K562 (cell line): ENCODE data around the gene OSCP1. TPM values are rescaled to one million over a fixed set of nuclear protein-coding genes. Genes with fewer than 3 reads are reported as not detected.

Experiments
- ATAC-seq: fragments of 200-7000 bp; cut with Tn5 transposase; 3 replicates; pipeline ENCODE4 v1.9.1; 2020; ENCODE audit warnings: moderate library complexity
- BruUV-seq: library from RNA; stranded (reverse); fragments of 400-500 nt; replicated peaks from 2 replicates; lab custom pipeline; 2021; lab: Mats Ljungman, UMichigan
- CTCF ChIA-PET: fragments of 300-600 bp; formaldehyde crosslinking; extraction: SDS; loops from one replicate; lab custom pipeline; 2021; ENCODE audit warnings: low intra/inter-chr PET ratio; lab: Yijun Ruan, JAX
- POLR2A ChIA-PET: fragments of 300-600, 350-650 bp; sonication (Branson Sonifier 250); formaldehyde crosslinking; extraction: SDS; loops from one replicate; lab custom pipeline; 2021; ENCODE audit warnings: antibody characterized with exemption, inconsistent platforms; lab: Yijun Ruan, JAX
- DNase-seq, 4 experiments: peaks; one replicate each; pipeline versions ENCODE4 v3.0.0 to v3.0.0-alpha.2; 2011 to 2018; ENCODE audit warnings: low spot score in 3 of 4, mixed read lengths in 3 of 4; ENCODE audit errors: extremely low read depth in 1 of 4
- FAIRE-seq: peaks from 2 replicates; lab custom pipeline; 2011; peaks lifted over from hg19 to GRCh38; lab: Jason Lieb, UNC
- H2AFZ ChIP-seq: 2 replicates; pipeline ENCODE4 v1.6.0; 2011; ENCODE audit warnings: low read depth, low read length, control low read depth, inconsistent platforms
- H3K27ac ChIP-seq: fragments of 200-600 bp; 3 replicates; pipeline ENCODE4 v1.8.0; 2011; ENCODE audit warnings: low read depth, mild to moderate bottlenecking, control low read depth, inconsistent platforms, low read length, moderate library complexity, mixed read lengths; ENCODE audit errors: extremely low read depth
- H3K27me3 ChIP-seq, 2 experiments: fragments of 300-600 bp in 1 of 2; 2 replicates in 1 of 2; 3 replicates in 1 of 2; pipeline versions ENCODE4 v1.6.0 to v1.8.0; 2011; ENCODE audit warnings: inconsistent platforms in 2 of 2, low read length in 2 of 2, mild to moderate bottlenecking in 1 of 2, mixed read lengths in 1 of 2, moderate library complexity in 1 of 2; ENCODE audit not compliant: control insufficient read depth in 2 of 2, insufficient read depth in 2 of 2
- H3K36me3 ChIP-seq: fragments of 300-600 bp; 3 replicates; pipeline ENCODE4 v1.8.0; 2011; ENCODE audit warnings: mild to moderate bottlenecking, low read length, inconsistent platforms; ENCODE audit not compliant: control insufficient read depth, insufficient read depth
- H3K4me1 ChIP-seq, 2 experiments: fragments of 200-600 bp in 1 of 2; replicated peaks in 1 of 2; 2 replicates in 1 of 2; 3 replicates in 1 of 2; pipeline versions ENCODE4 v1.5.1 to v1.8.0; 2011; ENCODE audit warnings: inconsistent platforms in 2 of 2, low read length in 2 of 2, mild to moderate bottlenecking in 1 of 2, mixed read lengths in 1 of 2, moderate library complexity in 1 of 2; ENCODE audit not compliant: control insufficient read depth in 2 of 2, insufficient read depth in 2 of 2
- H3K4me2 ChIP-seq: 2 replicates; pipeline ENCODE4 v1.6.1; 2011; ENCODE audit warnings: low read length, control low read depth, inconsistent platforms, mixed read lengths; ENCODE audit not compliant: insufficient read depth
- H3K4me3 ChIP-seq: fragments of 200-600 bp; sonication (generic), shearing (Covaris generic); 2 replicates; pipeline ENCODE4 v1.5.1; 2016; ENCODE audit warnings: control low read depth, inconsistent platforms
- H3K79me2 ChIP-seq: fragments of 200-600 bp; 3 replicates; pipeline ENCODE4 v1.8.0; 2011; ENCODE audit warnings: low read length, inconsistent platforms; ENCODE audit not compliant: control insufficient read depth, insufficient read depth
- H3K9ac ChIP-seq, 2 experiments: 2 replicates each; pipeline versions ENCODE4 v1.6.0 to v1.6.1; 2011; ENCODE audit warnings: low read depth in 2 of 2, low read length in 2 of 2, control low read depth in 1 of 2, inconsistent platforms in 1 of 2, mild to moderate bottlenecking in 1 of 2, mixed read lengths in 1 of 2; ENCODE audit not compliant: insufficient read depth in 1 of 2
- H3K9me1 ChIP-seq: one replicate; pipeline ENCODE4 v1.6.0; 2011; ENCODE audit warnings: inconsistent platforms, mild to moderate bottlenecking, low read length, moderate library complexity; ENCODE audit not compliant: control insufficient read depth, insufficient read depth
- H3K9me3 ChIP-seq: replicated peaks from 2 replicates; pipeline ENCODE4 v1.5.1; 2011; ENCODE audit warnings: low read depth, low read length, inconsistent platforms; ENCODE audit not compliant: control insufficient read depth, insufficient read depth
- H4K20me1 ChIP-seq: replicated peaks from 2 replicates; pipeline ENCODE4 v1.6.1; 2011; ENCODE audit warnings: low read length, inconsistent platforms, mixed read lengths; ENCODE audit not compliant: control insufficient read depth, insufficient read depth
- CEBPG ChIP-seq, 3 experiments: fragments of 200-800 bp in 1 of 3; sonication (Bioruptor generic) in 1 of 3; sonication (generic) in 1 of 3; formaldehyde crosslinking in 1 of 3; IDR thresholded peaks in 2 of 3; conservative IDR thresholded peaks in 1 of 3; 2 replicates each; pipeline versions ENCODE4 v1.6.1 to v1.8.0; 2016 to 2022; ENCODE audit warnings: missing compliant biosample characterization in 2 of 3, missing genetic modification characterization in 2 of 3, mild to moderate bottlenecking in 1 of 3, missing genetic modification reagents in 1 of 3
- FOXK2 ChIP-seq, 2 experiments: fragments of 450-650 bp; IDR thresholded peaks in 1 of 2; conservative IDR thresholded peaks in 1 of 2; 2 replicates each; pipeline ENCODE4 v1.6.1; 2016; ENCODE audit warnings: low read depth in 2 of 2, mild to moderate bottlenecking in 1 of 2
- GTF2F1 ChIP-seq: IDR thresholded peaks from 2 replicates; pipeline ENCODE4 v1.6.1; 2011; ENCODE audit warnings: low read depth, low read length, improper control_type of control experiment
- HDAC3 ChIP-seq: fragments of 450-650 bp; IDR thresholded peaks from 2 replicates; pipeline ENCODE4 v1.6.1; 2018; ENCODE audit warnings: borderline replicate concordance, mild to moderate bottlenecking, moderate library complexity; ENCODE audit not compliant: partially characterized antibody
- MEF2A ChIP-seq: IDR thresholded peaks from 2 replicates; pipeline ENCODE4 v1.6.1; 2011; ENCODE audit warnings: low read depth, mild to moderate bottlenecking, low read length, moderate library complexity; ENCODE audit not compliant: control insufficient read depth
- NFIX ChIP-seq: fragments of 250-450 bp; sonication (Bioruptor Pico); IDR thresholded peaks from 2 replicates; pipeline ENCODE4 v1.4.0; 2020; ENCODE audit warnings: low read depth, mild to moderate bottlenecking, moderate library complexity
- SP1 ChIP-seq: sonication (generic); formaldehyde crosslinking; IDR thresholded peaks from 2 replicates; pipeline ENCODE4 v1.8.1; 2022; ENCODE audit warnings: mild to moderate bottlenecking, missing genetic modification reagents
- ZNF121 ChIP-seq: sonication (generic); formaldehyde crosslinking; conservative IDR thresholded peaks from 2 replicates; pipeline ENCODE4 v1.8.0; 2022; ENCODE audit warnings: missing genetic modification reagents
- ZNF165 ChIP-seq: fragments of 250-450 bp; sonication (Bioruptor Pico); IDR thresholded peaks from 2 replicates; pipeline ENCODE4 v1.4.0; 2020; ENCODE audit warnings: borderline replicate concordance
- ZNF764 ChIP-seq: fragments of 250-450 bp; sonication (Bioruptor Pico); IDR thresholded peaks from 2 replicates; pipeline ENCODE4 v1.4.0; 2020; ENCODE audit warnings: low read depth, mild to moderate bottlenecking, moderate library complexity
- WGBS: fragments of 100-300 bp; shearing (Covaris generic); methylation state at CpG from one replicate; pipeline ENCODE4 v1.1.6; 2016; ENCODE audit warnings: low coverage, mixed read lengths; ENCODE audit not compliant: insufficient coverage; ENCODE audit errors: missing lambda C conversion rate; 5-methylcytosine and 5-hydroxymethylcytosine counted together
- in situ Hi-C: fragments of 300-500 bp; cut with MboI; formaldehyde crosslinking; loops from 4 replicates; pipeline ENCODE4 v1.15.0; 2018; ENCODE audit warnings: inconsistent platforms, mixed read lengths
- intact Hi-C: fragments of 100-400 bp; cut with micrococcal nuclease; formaldehyde crosslinking; loops from 2 replicates; pipeline ENCODE4 v1.14.2; 2022
- polyA plus RNA-seq, 8 experiments: library from polyadenylated mRNA; depleted of rRNA in 4 of 8; stranded (reverse) in 5 of 8; unstranded in 3 of 8; fragments of >200 nt; fragmentation: Nextera tagmentation in 2 of 8; fragmentation: Illumina TruSeq in 1 of 8; extraction: Ambion mirVana in 2 of 8; extraction: Trizol in 1 of 8; gene quantifications; 2 replicates each; pipeline versions ENCODE4 v1.2.1 to v1.2.3, GENCODE V29; 2011 to 2014; ENCODE audit warnings: inconsistent platforms in 1 of 8, missing spikeins in 1 of 8
- total RNA-seq, 7 experiments: library from RNA; depleted of rRNA in 6 of 7; stranded (reverse); fragments of >200 nt in 6 of 7; fragmentation: Illumina TruSeq in 2 of 7; extraction: Trizol in 2 of 7; gene quantifications; 2 replicates each; pipeline versions ENCODE4 v1.2.1 to v1.2.3, GENCODE V29; 2011 to 2021; ENCODE audit warnings: low replicate concordance in 1 of 7
- TF ChIP-seq, protein P1 (sequence below): IDR thresholded peaks from 2 replicates; pipeline ENCODE4 v1.6.1; 2012; ENCODE audit warnings: low read depth, low read length, improper control_type of control experiment, borderline replicate concordance
- TF ChIP-seq, protein P2 (sequence below): fragments of 250-450 bp; sonication (Bioruptor Pico); IDR thresholded peaks from 2 replicates; pipeline ENCODE4 v1.9.0; 2021; ENCODE audit warnings: mild to moderate bottlenecking

OSCP1 gene
- total and polyA plus RNA-seq, 9 of the 15 experiments (the other 6 are each of a cell fraction or from before 2014, with no cell fraction given): 0.15 to 0.40 (median 0.33) TPM; not detected in 5

DNA sequence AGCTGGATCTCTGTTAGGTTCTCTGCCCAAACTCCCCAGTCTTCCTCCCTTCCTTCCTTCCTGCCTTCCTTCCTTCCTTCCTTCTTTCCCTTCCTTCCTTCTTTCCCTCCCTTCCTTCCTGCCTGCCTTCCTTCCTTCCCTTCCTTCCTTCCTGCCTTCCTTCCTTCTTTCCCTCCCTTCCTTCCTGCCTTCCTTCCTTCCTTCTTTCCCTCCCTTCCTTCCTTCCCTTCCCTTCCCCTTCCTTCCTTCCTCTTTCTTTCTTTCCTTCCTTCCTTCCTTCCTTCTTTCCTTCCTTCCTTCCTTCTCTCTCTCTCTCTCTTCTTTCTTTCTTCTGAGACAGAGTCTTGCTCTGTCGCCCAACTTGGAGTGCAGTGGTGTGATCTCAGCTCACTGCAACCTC, 43.8 kb downstream of the OSCP1 start (continued):
- no peak for TF ChIP-seq ZNF165
- TF ChIP-seq, protein P1, sequence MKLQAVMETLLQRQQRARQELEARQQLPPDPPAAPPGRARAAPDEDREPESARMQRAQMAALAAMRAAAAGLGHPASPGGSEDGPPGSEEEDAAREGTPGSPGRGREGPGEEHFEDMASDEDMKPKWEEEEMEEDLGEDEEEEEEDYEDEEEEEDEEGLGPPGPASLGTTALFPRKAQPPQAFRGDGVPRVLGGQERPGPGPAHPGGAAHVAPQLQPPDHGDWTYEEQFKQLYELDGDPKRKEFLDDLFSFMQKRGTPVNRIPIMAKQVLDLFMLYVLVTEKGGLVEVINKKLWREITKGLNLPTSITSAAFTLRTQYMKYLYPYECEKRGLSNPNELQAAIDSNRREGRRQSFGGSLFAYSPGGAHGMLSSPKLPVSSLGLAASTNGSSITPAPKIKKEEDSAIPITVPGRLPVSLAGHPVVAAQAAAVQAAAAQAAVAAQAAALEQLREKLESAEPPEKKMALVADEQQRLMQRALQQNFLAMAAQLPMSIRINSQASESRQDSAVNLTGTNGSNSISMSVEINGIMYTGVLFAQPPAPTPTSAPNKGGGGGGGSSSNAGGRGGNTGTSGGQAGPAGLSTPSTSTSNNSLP: no peak
- no peak for TF ChIP-seq ZNF764 (CRISPR knock-in tag)
- no peak for TF ChIP-seq CEBPG (CRISPR knock-in tag; IDR thresholded peaks at IDR 0.05)
- TF ChIP-seq CEBPG (tag; conservative IDR thresholded peaks at IDR 0.05 in 1 of 2, IDR thresholded peaks at IDR 0.05 in 1 of 2): no peak
- no peak for TF ChIP-seq GTF2F1
- TF ChIP-seq SP1: no peak
- no peak for TF ChIP-seq MEF2A
- no peak for TF ChIP-seq ZNF121 (CRISPR knock-in tag)
- TF ChIP-seq FOXK2 (conservative IDR thresholded peaks at IDR 0.05 in 1 of 2, IDR thresholded peaks at IDR 0.05 in 1 of 2; ENCODE audit: low read depth in 2 of 2): no peak
- TF ChIP-seq, all 486 proteins: peak for 9

DNA sequence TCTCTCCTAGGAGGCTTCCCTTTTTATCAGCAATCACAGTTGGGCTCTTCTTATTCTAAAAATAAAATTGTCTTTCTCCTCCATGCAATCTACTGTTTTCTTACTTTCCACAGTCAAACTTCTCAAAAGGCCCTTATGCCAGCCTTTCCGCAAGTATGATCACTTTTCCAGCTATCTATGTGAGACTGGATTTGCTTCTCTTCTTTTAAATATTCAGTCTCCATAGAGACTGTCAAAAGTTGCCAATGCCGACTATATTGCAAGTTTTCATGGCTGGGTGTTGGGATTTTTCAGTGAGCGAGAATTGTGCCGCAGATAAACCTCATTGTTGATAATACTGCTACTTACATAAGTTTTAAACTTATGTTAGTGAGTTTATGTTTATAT, 47.8 kb downstream of the OSCP1 start:
- Histone ChIP-seq H3K27me3 (no peaks in the 10 kb centered on the region), H2AFZ (no peak overlapping the region), H3K4me1 (peaks cover 18 to 34% of the 10 kb centered on the region in 2 experiments; a peak in 3 of 5 replicates), H3K36me3 (0 out of 3 replicates have a peak, but pooled peaks cover 2% of the 10 kb centered on the region), H3K9ac (no peak overlapping the region), H3K79me2 (peaks cover 8% of the 10 kb centered on the region), H3K9me3 (no peaks in the 10 kb centered on the region), H3K4me3 (no peak overlapping the region), H3K9me1 (no peaks in the 10 kb centered on the region), H4K20me1 (no peaks in the 10 kb centered on the region), H3K27ac (no peak overlapping the region), H3K4me2 (no peak overlapping the region)
- CTCF ChIA-PET: no interaction called here
- no peak for FAIRE-seq
- no TSS peak for BruUV-seq
- in situ Hi-C loops: no loop called here
- POLR2A ChIA-PET: interaction anchor here (0.9 to 10.6 kb wide), 4 partner anchors 10 to 237 kb away, joined by 3 to 315 read pairs (median 4); partner anchors contain the start of gene STK40
- 71% methylated on average over 4 of the region's 4 CpGs for WGBS
- intact Hi-C loops: no loop called here
- DNase-seq: no peak
- no peak for ATAC-seq
- TF ChIP-seq HDAC3: no peak
- no peak for TF ChIP-seq NFIX (CRISPR knock-in tag)
- TF ChIP-seq, protein P2, sequence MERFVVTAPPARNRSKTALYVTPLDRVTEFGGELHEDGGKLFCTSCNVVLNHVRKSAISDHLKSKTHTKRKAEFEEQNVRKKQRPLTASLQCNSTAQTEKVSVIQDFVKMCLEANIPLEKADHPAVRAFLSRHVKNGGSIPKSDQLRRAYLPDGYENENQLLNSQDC: no peak
